Mucosa of stomach (tissue), 1 donor: ENCODE results near the gene EXD3.
A peak's percentile ranks its signal among the peaks of the same experiment; 100 is the strongest.

ENCODE experiments used
- H3K27me3 ChIP-seq: one replicate; pipeline ENCODE4 v1.7.0; 2013; ENCODE audit warnings: mild to moderate bottlenecking, low read length; ENCODE audit not compliant: control insufficient read depth, insufficient read depth
- H3K36me3 ChIP-seq: one replicate; pipeline ENCODE4 v1.7.0; 2013; ENCODE audit warnings: low read length; ENCODE audit not compliant: control insufficient read depth, insufficient read depth
- H3K4me1 ChIP-seq: one replicate; pipeline ENCODE4 v1.7.0; 2013; ENCODE audit warnings: mild to moderate bottlenecking, low read length; ENCODE audit not compliant: control insufficient read depth, insufficient read depth
- H3K4me3 ChIP-seq: one replicate; pipeline ENCODE4 v1.7.0; 2013; ENCODE audit warnings: low read length
- H3K9ac ChIP-seq: one replicate; pipeline ENCODE4 v1.7.0; 2013; ENCODE audit warnings: mild to moderate bottlenecking, low read length, moderate library complexity
- H3K9me3 ChIP-seq: one replicate; pipeline ENCODE4 v1.7.0; 2013; ENCODE audit warnings: mild to moderate bottlenecking, low read length, moderate library complexity; ENCODE audit not compliant: control insufficient read depth
- donor health status: Pancreatic carcinoma.

The EXD3 gene

DNA sequence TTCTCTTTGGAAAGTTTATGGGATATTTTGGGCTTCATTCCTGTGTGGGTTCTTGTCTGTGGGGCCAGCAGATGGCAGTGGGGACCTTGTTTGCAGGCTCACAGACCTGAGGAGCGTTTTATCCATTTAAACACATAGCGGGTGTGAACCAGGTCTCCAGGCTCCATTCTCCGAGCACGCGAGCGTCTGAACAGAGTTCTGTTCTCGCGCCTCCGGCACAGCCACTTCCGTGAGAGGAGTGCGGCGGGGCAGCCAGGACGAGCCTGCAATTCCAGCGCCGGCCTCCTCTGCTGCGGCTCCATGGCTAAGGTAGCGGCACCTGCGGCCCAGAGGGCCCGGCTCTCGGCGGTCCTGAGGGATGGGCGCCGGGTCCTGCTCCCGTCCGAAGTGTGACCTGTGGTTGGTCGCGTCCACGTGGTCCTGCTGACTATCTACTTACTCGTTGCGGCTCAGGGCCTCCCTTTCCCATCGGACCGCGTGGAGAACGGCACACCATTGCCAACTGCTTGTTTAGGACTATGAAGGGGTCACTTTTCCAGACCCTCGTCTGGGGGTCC is 128.2 kb downstream of the EXD3 start:
- Histone ChIP-seq H3K4me3 (no peak overlapping the region), H3K36me3 (no peaks in the 10 kb centered on the region), H3K9ac (no peak overlapping the region), H3K9me3 (peaks cover 5% of the 10 kb centered on the region), H3K4me1 (peaks cover 60% of the 10 kb centered on the region), H3K27me3 (peaks cover 34% of the 10 kb centered on the region)

- no peak overlapping the region for H3K4me3 ChIP-seq
- H3K4me1 ChIP-seq = peaks cover 56% of the 10 kb centered on the region
Measured at GRCh38 chr9:137294091-137294680, 128.8 kb downstream of the EXD3 start.

DNA sequence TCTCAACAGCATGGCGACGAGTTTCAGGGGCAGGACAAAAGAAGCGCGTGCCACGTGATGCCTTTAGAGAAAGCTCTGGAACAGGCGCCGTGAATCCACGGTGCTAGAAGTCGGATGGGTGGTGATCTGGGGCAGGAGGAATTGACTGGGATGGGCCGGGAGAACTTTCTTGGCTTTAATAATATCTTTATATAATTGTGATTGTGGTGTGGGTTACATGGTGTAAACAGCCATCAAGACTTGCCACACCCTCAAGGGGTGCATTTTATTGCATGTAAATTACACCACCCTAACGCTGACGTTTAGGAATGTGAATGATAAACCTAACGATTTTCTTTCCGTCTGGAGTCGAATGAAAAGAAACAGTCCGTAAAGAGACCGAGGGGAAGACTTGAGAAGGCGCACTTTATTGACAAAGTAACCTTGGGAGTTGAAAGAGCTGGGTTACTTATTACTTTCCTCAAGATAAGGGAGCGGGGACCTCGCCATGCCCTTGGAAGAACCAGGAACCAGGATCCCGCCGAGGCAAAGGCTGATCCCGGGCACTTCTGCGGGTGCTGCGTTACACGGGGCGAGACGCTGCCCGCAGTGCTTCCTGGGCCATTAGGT is 129.4 kb downstream of the EXD3 start:
- Histone ChIP-seq H3K9me3 (peaks cover 5% of the 10 kb centered on the region), H3K36me3 (no peaks in the 10 kb centered on the region), H3K27me3 (peaks cover 28% of the 10 kb centered on the region), H3K9ac (peak overlapping the region; percentile 42), H3K4me3 (no peak overlapping the region), H3K4me1 (peaks cover 50% of the 10 kb centered on the region)

More at GRCh38 chr9:137294091-137294680, 128.8 kb downstream of the EXD3 start:
- H3K9ac ChIP-seq = peak overlapping the region; percentile 50
- peaks cover 33% of the 10 kb centered on the region for H3K27me3 ChIP-seq
- peaks cover 5% of the 10 kb centered on the region for H3K9me3 ChIP-seq
- no peaks in the 10 kb centered on the region for H3K36me3 ChIP-seq

GRCh38 chr9:137293094-137293481 is 129.9 kb downstream of the EXD3 start:
- Histone ChIP-seq H3K4me1 (peaks cover 45% of the 10 kb centered on the region), H3K36me3 (no peaks in the 10 kb centered on the region), H3K27me3 (peaks cover 23% of the 10 kb centered on the region), H3K4me3 (no peak overlapping the region), H3K9me3 (peaks cover 5% of the 10 kb centered on the region), H3K9ac (peak overlapping the region; percentile 42)

DNA sequence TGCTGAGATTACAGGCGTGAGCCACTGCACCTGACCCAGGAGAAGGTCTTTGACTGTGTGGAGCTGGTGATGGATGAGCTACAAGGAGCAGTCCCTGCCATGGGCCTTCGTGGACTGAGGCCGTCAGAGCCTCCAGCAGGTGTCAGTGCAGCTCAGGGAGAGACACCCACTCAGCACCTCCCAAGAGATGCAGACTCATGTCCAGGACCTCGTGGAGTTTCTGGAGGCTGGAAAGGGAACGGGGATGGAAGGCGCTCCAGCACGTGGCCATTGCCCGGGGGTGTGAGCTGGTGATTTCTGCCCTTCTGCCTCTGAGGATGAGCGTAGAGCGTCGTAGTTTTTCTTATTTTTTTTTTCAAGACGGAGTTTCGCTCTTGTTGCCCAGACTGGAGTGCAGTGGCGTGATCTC is 136.0 kb downstream of the EXD3 start:
- H3K4me1 ChIP-seq = no peaks in the 10 kb centered on the region
- H3K4me3 ChIP-seq = no peak overlapping the region
- H3K9me3 ChIP-seq = no peaks in the 10 kb centered on the region
- H3K27me3 ChIP-seq = no peaks in the 10 kb centered on the region
- H3K9ac ChIP-seq = no peak overlapping the region
- H3K36me3 ChIP-seq = no peaks in the 10 kb centered on the region

DNA sequence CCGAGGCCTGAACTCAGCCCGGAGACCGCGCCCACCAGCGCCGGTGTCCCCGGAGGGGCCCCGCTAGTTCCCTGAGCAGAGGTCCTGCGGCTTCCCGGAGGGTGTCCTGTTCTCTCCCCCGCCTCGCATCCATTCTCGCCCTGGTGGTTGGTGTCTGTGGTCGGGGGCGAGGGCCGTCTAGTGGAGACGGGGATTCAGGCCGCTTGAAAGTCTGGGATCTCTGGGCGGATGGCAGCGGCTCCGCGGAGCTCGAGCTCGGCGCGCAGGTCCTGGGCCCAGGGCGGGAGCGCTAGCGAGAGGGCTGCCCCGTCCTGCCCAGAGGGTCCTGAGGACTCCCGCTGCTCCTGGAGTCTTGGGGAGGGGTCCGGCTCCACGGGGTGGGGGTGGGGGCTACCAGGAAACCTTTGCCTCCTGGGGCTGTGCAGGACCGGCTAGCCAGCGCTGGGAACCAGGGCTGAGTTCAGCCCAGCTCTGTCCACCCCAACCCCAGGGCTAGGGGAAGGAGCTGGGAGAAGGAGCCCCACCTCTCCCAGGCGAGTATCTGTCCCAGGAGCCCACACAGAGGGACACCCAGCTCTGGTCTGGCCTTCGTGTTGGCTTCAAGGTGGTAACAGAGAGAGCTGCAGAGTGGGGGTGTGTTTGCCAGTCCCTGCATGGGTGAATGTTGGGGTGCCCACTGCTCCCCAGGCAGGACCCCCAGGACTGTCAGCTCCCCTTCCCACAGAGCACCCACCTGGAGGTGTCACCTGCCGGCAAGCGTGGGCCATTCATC is 141.4 kb downstream of the EXD3 start:
- Histone ChIP-seq H3K27me3 (no peaks in the 10 kb centered on the region), H3K4me1 (peaks cover 18% of the 10 kb centered on the region), H3K4me3 (no peak overlapping the region), H3K36me3 (no peaks in the 10 kb centered on the region), H3K9ac (no peak overlapping the region), H3K9me3 (no peaks in the 10 kb centered on the region)

- Histone ChIP-seq H3K4me1 (peaks cover 26% of the 10 kb centered on the region), H3K4me3 (no peak overlapping the region)
Measured at GRCh38 chr9:137280474-137281344, 142.3 kb downstream of the EXD3 start.

GRCh38 chr9:137279741-137280473 is 143.1 kb downstream of the EXD3 start:
- Histone ChIP-seq H3K4me3 (no peak overlapping the region), H3K36me3 (no peaks in the 10 kb centered on the region), H3K9me3 (no peaks in the 10 kb centered on the region), H3K27me3 (no peaks in the 10 kb centered on the region), H3K4me1 (peaks cover 34% of the 10 kb centered on the region), H3K9ac (no peak overlapping the region)

More at GRCh38 chr9:137280474-137281344, 142.3 kb downstream of the EXD3 start:
- Histone ChIP-seq H3K9ac (no peak overlapping the region), H3K36me3 (no peaks in the 10 kb centered on the region), H3K27me3 (no peaks in the 10 kb centered on the region), H3K9me3 (no peaks in the 10 kb centered on the region)

DNA sequence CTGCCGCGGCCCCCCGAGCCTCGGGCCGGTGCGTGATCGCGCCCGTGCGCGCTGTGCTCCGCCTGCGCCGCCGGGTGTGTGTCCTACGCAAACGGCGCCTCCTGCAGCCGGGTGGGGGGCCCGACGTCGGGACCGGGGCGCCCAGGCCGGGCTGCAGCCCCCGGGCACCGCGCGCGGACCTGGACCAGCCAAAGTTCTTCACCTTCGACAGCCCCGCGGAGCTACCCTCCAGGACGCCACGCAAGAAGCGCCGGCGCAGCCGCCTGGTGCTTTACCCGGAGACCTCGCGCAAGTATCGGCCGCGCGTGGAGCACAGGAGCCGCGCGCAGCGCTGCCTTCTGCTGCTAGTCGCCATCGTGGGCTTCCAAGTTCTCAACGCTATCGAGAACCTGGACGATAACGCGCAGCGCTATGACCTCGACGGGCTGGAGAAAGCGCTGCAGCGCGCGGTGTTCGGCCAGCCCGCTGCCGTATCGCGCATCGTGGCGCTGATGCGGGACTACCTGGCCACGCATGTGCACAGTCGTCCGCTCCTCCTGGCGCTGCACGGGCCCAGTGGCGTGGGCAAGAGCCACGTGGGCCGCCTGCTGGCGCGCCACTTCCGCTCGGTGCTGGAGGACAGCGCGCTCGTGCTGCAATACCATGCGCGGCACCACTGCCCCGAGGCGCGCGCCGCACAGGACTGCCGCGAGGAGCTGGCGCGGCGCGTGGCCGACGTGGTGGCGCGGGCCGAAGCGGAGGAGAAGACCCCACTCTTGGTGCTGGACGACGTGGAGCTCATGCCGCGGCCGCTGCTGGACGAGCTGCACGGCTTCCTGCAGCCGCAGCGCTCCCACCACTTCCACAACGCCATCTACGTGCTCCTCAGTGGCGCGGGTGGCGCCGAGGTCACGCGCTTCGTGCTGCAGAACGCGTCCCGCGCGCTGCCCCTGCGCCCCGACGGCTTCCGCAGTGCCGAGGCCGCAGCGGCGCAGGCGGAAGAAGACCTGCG is 143.9 kb downstream of the EXD3 start:
- Histone ChIP-seq H3K4me1 (peaks cover 40% of the 10 kb centered on the region), H3K9me3 (no peaks in the 10 kb centered on the region), H3K9ac (peak overlapping the region; percentile 93), H3K4me3 (no peak overlapping the region), H3K36me3 (no peaks in the 10 kb centered on the region), H3K27me3 (no peaks in the 10 kb centered on the region)

DNA sequence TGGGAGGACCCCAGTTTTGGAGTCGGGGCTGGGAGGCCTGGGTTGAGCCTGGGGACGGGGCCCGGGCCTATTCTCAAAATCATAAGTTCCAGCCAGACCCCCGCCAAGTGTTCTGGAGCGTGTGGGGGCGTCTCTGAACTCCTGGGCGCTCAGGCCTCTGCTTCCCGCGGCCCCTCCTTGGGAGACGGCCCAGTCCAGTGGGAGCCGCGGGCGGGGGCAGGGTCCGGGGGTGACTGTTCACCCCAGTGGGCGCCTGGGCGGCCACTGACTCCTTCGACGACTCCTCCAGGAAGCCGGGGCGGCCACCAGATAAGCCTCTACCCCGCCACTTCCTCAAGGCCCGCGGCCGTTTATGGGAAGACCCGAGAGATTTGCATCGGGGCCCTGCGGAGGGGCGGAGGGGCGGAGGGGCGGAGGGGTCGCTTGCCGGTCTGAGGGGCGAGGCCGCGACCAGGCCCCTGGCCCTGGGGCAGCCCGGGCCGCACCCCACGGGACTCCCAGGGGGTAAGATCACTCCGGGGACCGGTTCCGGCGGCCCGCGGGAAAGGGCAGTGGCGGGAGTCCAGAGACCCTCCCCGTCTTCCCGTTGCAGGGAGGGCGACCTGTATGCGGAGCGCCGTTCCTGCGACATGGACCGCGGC is 144.8 kb downstream of the EXD3 start:
- no peaks in the 10 kb centered on the region for H3K9me3 ChIP-seq
- H3K9ac ChIP-seq = peak overlapping the region; percentile 93
- H3K4me3 ChIP-seq = peak overlapping the region; percentile 67
- H3K36me3 ChIP-seq = no peaks in the 10 kb centered on the region
- peaks cover 44% of the 10 kb centered on the region for H3K4me1 ChIP-seq
- no peaks in the 10 kb centered on the region for H3K27me3 ChIP-seq
